T-helper 1 cell treated with Interleukin-12 subunit alpha and Interleukin-12 subunit beta and Interleukin-4 antibody, amounts not matched to agents 30 μg/mL and 1 μg/mL, for 36 hours (primary cell): ENCODE data around the gene MX2.
"Not testable (repeated sequence)": the region's sequence is repeated elsewhere in the genome, so short reads cannot be mapped to it uniquely, and the experiment has no call there.

Experiments
- H3K27ac Mint-ChIP-seq: one replicate; pipeline ENCODE4 v1.8.0; 2021; ENCODE audit warnings: mild to moderate bottlenecking, mixed read lengths
- H3K27me3 Mint-ChIP-seq: one replicate; pipeline ENCODE4 v1.8.0; 2021; ENCODE audit warnings: low read depth, mixed read lengths
- H3K36me3 Mint-ChIP-seq: one replicate; pipeline ENCODE4 v1.8.0; 2021; ENCODE audit warnings: low read depth, mixed read lengths
- H3K4me1 Mint-ChIP-seq: one replicate; pipeline ENCODE4 v1.8.0; 2021; ENCODE audit warnings: low read depth, mixed read lengths
- H3K4me3 Mint-ChIP-seq: one replicate; pipeline ENCODE4 v1.8.0; 2021; ENCODE audit warnings: mild to moderate bottlenecking, moderate library complexity, mixed read lengths
- H3K9me3 Mint-ChIP-seq: one replicate; pipeline ENCODE4 v1.8.0; 2021; ENCODE audit warnings: mixed read lengths

Gene MX2

DNA sequence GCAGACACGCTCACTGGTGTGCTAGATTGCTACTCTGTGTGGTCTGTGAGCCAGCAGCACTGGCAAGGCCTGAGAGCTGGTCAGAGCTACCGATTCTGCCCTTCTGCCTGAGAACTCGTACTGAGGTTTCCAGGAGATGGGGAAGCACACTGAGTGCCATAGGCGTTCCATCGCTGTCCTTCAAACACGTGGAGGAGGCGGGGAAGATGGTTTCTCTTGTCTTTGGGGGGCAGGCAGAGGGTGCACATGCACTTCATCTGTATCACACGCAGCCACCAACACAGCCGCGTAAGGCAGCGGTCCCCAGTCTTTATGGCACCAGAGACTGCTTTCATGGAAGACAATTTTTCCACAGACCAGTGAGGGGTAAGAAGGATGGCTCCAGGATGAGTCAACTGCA, 40.4 kb downstream of the MX2 start:
- Mint-ChIP-seq H3K9me3 (no peaks in the 10 kb centered on the region), H3K36me3 (peaks cover 46% of the 10 kb centered on the region), H3K4me3 (no peak overlapping the region), H3K27ac (no peak overlapping the region), H3K27me3 (no peaks in the 10 kb centered on the region), H3K4me1 (no peaks in the 10 kb centered on the region)

DNA sequence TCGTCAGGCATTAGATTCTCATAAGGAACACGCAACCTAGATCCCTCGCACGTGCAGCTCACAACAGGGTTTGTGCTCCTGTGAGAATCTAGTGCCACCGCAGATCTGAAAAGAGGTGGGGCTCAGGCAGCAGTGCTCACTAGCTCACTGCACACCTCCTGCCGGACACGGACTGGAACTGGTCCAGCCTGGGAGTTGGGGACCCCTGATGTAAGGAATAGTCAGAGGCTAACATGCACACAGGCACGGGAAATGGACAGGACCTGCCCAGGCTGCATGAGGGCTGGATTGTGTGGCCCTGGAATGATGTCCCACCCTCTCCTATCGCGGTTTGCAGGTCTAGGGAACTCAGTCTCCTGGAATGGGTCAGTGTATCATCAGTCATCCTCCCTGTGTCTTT, 41.0 kb downstream of the MX2 start:
- H3K27ac Mint-ChIP-seq: no peak overlapping the region
- peaks cover 44% of the 10 kb centered on the region for H3K36me3 Mint-ChIP-seq
- H3K9me3 Mint-ChIP-seq: no peaks in the 10 kb centered on the region
- no peaks in the 10 kb centered on the region for H3K4me1 Mint-ChIP-seq
- H3K4me3 Mint-ChIP-seq: no peak overlapping the region
- no peaks in the 10 kb centered on the region for H3K27me3 Mint-ChIP-seq

DNA sequence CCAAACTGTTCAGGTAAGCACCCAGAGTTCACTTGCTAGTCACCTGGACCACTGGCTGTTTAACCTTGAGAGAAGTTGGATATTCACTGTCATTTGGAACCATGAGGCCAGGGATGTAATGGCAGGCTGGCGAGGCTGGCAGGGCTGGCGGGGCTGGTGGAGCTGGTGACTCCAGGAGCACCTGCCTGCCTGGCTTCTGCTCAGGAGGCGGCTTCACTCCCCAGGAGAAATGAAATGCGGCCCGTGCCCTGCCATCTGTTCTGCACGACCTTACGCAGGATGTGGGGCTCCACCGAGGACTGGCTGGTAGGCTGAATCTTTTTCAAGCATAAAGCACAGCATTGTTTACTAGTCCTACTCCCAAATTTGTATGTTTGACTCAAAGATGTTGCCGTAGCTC, 41.5 kb downstream of the MX2 start:
- Mint-ChIP-seq H3K27ac (no peak overlapping the region), H3K4me1 (no peaks in the 10 kb centered on the region), H3K27me3 (no peaks in the 10 kb centered on the region), H3K4me3 (no peak overlapping the region), H3K36me3 (peaks cover 49% of the 10 kb centered on the region), H3K9me3 (no peaks in the 10 kb centered on the region)

DNA sequence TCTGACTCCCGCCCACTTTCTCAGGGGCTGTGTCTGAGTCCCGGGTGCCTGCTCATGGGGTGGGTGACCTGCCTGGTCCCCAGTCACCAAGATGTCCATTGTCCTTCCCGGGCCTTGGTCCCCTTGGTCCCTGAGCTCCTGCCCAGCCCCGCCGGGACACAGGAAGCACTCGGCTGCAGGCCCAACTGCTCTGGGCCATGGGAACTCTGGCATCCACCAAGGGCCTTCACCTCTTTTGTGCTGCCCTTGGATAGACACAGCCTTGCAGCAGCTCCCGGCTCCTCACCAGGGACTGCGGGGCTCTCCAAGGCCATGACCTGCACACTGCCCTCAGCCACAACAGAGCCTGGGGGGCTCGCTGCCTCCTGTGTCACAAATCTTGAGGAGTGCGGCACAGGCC, 42.1 kb downstream of the MX2 start:
- peaks cover 55% of the 10 kb centered on the region for H3K36me3 Mint-ChIP-seq
- H3K4me1 Mint-ChIP-seq: no peaks in the 10 kb centered on the region
- no peaks in the 10 kb centered on the region for H3K27me3 Mint-ChIP-seq
- H3K27ac Mint-ChIP-seq: no peak overlapping the region
- H3K9me3 Mint-ChIP-seq: no peaks in the 10 kb centered on the region
- H3K4me3 Mint-ChIP-seq: no peak overlapping the region

DNA sequence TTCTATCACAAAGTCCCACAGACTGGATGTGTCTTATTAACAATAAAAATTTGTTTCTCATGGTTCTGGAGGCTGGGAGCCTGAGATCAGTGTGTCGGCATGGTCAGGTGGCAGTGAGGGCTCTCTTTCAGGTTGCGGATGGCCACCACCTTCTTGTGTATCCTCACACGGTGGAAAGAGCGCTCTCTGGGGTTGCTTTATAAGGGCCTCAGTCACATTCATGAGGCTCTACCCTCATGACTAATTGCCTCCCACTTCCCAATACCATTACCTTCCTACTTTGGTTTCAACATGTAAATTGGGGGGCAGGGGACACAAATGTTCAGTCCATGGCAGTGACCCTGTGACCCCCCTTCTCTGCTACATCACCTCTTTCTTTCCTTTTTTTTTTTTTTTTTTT, 43.5 kb downstream of the MX2 start:
- Mint-ChIP-seq H3K27ac (no peak overlapping the region), H3K9me3 (no peaks in the 10 kb centered on the region), H3K4me3 (no peak overlapping the region), H3K4me1 (no peaks in the 10 kb centered on the region), H3K36me3 (peaks cover 58% of the 10 kb centered on the region), H3K27me3 (no peaks in the 10 kb centered on the region)

DNA sequence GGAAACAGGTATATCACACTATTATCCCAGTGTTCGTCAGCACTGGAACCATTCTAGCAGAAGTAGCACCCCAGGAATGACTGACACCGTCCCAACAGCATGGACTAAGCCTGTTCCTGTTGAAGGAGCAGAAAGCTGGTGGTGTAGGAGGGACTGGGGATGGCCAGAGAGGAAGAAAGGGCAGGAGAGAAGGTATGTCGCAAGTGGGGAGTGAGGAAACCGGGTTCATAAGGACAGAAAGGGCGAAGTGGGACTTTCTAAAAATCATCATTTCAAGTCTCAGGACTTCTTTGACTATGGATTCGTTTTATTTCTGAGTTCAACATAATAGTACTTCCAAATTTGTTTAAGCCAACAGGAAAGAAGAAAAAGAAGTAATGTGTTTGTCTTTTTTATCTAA, 44.5 kb downstream of the MX2 start:
- Mint-ChIP-seq H3K4me3 (no peak overlapping the region), H3K27ac (no peak overlapping the region)

DNA sequence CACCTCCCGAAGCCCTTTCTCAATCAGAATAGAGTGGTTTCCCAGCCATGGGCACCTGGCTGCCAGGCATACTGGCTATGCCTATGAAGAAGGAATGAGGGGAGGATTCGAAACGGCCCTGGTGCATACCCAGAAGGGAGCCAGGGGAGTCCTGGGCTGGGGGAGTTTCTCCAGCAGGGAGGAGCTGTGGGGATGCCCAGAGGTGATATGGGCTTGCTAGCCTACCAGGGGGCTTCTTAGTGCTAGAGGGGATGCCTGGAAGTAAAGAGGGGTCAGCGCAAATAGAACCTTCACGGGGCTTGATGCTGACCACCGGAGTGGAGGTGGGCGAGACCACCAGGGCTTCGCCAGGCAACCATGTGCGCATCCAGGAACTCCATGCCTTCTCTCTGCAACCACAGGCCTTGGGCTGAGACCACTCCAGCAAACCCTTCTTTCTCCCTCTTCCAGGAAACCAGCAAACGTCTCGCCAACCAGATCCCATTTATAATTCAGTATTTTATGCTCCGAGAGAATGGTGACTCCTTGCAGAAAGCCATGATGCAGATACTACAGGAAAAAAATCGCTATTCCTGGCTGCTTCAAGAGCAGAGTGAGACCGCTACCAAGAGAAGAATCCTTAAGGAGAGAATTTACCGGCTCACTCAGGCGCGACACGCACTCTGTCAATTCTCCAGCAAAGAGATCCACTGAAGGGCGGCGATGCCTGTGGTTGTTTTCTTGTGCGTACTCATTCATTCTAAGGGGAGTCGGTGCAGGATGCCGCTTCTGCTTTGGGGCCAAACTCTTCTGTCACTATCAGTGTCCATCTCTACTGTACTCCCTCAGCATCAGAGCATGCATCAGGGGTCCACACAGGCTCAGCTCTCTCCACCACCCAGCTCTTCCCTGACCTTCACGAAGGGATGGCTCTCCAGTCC, 46.0 kb downstream of the MX2 start:
- Mint-ChIP-seq H3K9me3 (peaks cover 11% of the 10 kb centered on the region), H3K4me1 (peaks cover 8% of the 10 kb centered on the region), H3K36me3 (peaks cover 64% of the 10 kb centered on the region), H3K27me3 (peaks cover 7% of the 10 kb centered on the region), H3K27ac (no peak overlapping the region), H3K4me3 (no peak overlapping the region)

More for the DNA sequence above, 44.5 kb downstream of the MX2 start:
- peaks cover 3% of the 10 kb centered on the region for H3K9me3 Mint-ChIP-seq
- peaks cover 58% of the 10 kb centered on the region for H3K36me3 Mint-ChIP-seq
- no peaks in the 10 kb centered on the region for H3K27me3 Mint-ChIP-seq
- peaks cover 4% of the 10 kb centered on the region for H3K4me1 Mint-ChIP-seq

DNA sequence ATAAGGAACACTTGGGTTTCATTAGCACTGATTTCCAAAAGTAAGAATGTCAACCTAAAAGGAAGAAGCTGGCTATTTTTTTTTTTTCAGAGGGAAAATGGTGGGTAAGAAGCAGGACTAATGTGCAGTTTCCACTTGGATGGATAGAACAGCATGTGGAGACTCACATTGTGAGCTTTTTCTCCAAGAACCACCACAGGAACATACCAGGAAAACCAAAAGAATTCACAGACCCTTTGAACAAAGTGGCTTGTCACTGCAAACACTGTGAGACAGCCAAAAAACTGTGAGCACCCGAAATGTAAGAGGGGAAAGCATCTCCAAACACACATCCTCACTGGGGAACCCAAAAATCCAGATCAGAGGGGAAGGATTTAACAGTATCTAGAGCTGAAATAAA, 48.5 kb downstream of the MX2 start:
- Mint-ChIP-seq H3K36me3 (peaks cover 57% of the 10 kb centered on the region), H3K27me3 (peaks cover 31% of the 10 kb centered on the region), H3K4me1 (peaks cover 8% of the 10 kb centered on the region), H3K27ac (no peak overlapping the region), H3K9me3 (peaks cover 23% of the 10 kb centered on the region), H3K4me3 (no peak overlapping the region)

DNA sequence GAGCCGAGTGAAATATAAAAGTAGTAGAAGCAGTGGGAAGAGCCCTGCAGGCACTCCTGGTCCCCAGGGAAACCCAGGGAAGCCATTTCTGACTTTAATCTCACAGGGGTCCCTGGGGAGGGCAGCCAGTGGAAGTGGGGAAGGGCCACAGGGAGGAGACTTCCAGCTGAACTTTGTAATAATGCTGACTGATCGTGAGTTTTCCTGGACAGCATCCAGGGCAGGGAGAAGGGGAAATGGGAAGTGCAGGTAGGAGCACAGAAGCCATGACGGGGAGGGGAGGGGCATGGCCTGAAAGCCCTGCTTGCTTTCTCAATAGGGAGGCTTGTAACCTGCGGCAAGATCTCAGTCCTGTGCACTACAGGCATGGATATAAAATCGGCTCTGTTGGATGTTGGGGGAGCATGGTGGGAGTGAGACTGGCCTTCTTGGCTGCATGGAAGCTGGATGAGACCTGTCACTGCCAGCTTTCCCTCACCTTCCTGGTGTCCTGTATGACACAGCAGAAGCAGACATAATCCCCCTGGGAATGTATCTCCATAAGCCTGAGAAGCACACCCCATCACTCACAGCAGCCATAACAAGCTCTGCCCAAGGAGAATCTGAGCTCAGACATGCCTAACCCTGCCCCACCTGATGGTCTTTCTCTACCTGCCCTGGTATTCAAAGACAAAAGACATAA, 49.1 kb downstream of the MX2 start:
- H3K27ac Mint-ChIP-seq: no peak overlapping the region
- H3K27me3 Mint-ChIP-seq: peaks cover 35% of the 10 kb centered on the region
- H3K4me3 Mint-ChIP-seq: no peak overlapping the region
- H3K9me3 Mint-ChIP-seq: peaks cover 25% of the 10 kb centered on the region
- peaks cover 57% of the 10 kb centered on the region for H3K36me3 Mint-ChIP-seq
- peaks cover 8% of the 10 kb centered on the region for H3K4me1 Mint-ChIP-seq

DNA sequence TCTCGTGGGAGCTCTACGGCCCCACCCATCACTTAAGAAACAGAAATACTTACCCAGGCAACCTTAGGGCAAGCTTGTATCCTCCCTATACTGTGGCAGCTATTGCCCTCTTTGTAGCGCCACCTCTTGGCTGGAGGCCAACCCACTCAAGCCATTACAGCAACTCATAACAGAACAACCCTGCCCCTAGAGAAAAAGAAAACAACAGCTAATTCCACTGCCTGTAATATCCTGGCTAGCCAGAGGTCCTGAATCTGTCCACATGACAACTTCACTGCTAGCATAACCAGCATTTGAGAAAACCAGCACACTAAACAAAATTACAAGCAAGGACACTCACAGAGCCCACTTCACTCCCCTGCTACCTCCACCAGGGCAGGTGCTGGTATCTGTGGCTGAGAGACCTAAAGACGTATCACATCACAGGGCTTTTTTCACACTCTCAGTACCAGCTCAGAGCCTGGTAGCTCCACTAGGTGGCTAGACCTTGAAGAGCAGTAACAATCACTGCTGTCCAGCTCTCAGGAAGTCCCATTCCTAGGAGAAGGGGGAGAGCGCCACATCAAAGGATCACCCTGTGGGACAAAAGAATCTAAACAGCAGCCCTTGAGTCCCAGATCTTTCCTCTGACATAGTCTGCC, 49.7 kb downstream of the MX2 start:
- Mint-ChIP-seq H3K27me3 (peaks cover 40% of the 10 kb centered on the region), H3K27ac (no peak overlapping the region), H3K4me3 (no peak overlapping the region), H3K36me3 (peaks cover 53% of the 10 kb centered on the region), H3K9me3 (peaks cover 26% of the 10 kb centered on the region), H3K4me1 (peaks cover 8% of the 10 kb centered on the region)

DNA sequence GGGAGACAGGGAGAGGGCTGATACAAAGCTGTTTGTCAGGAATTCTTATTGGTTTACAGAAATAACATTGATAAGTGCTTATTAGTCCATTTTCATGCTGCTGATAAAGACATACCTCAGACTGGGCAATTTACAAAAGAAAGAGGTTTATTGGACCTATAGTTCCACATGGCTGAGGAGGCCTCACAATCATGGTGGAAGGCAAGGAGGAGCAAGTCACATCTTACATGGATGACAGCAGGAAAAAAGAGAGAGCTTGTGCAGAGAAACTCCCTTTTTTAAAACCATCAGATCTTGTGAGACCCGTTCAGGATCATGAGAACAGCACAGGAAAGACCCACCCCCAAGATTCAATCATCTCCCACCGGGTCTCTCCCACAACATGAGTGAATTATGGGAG, 55.7 kb downstream of the MX2 start:
- H3K9me3 Mint-ChIP-seq: peaks cover 26% of the 10 kb centered on the region
- not testable (repeated sequence) for H3K27ac Mint-ChIP-seq, H3K36me3 Mint-ChIP-seq, H3K4me3 Mint-ChIP-seq
- peaks cover 23% of the 10 kb centered on the region for H3K4me1 Mint-ChIP-seq
- peaks cover 37% of the 10 kb centered on the region for H3K27me3 Mint-ChIP-seq

DNA sequence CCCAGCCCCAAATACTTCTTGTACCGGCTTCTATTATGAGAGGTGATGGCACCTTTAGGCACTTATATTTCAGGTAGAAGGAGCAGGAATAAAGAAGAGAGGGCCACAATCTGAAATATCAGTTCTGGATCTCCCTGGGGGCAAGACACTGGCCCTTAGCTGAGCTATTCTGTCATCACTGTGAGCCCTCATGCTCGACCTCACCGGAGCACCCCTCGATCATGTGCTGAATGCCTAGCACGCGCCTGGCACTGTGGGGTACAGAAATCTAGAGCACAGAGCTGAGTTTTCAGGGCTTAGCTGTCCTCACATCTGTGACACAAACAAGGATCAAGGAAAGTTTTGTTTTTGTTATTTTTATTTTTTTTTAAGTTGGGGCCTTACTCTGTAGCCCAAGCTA, 56.6 kb downstream of the MX2 start:
- H3K9me3 Mint-ChIP-seq: peaks cover 26% of the 10 kb centered on the region
- H3K27me3 Mint-ChIP-seq: peaks cover 29% of the 10 kb centered on the region
- peaks cover 27% of the 10 kb centered on the region for H3K4me1 Mint-ChIP-seq
- no peak overlapping the region for H3K4me3 Mint-ChIP-seq
- peaks cover 8% of the 10 kb centered on the region for H3K36me3 Mint-ChIP-seq
- peak overlapping the region; percentile 29 for H3K27ac Mint-ChIP-seq

DNA sequence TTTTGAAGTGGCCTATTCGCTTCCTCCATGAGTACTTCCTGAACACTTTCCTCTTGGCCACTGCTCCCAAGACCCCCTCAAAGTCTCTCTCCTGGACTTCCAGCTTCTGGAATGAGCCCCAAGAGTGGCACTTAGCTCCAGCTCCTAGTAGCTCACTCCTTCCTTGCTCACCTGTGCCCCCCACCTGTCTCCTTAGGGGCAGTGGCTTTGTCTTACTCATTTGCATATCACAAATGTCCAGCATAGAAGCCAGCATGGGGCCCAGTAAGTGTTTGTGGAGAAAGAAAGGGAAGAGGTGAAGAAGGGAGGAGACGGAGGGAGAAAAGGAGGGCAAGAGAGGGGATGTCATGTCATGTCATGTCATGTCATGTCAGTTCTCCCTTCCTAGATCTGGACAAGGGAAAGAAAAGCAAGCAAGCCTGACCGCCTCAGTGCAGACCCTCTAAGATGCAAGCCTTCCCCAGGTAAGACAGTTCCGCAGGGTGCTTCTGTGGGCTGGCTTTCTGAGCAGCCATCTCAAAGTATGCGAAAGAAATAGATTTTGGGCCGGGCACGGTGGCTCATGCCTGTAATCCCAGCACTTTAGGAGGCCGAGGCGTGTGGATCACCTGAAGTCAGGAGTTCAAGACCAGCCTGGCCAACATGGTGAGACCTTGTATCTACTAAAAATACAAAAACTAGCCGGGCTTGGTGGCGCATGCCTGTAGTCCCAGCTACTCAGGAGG, 57.3 kb downstream of the MX2 start:
- Mint-ChIP-seq H3K9me3 (peaks cover 22% of the 10 kb centered on the region), H3K4me1 (peaks cover 34% of the 10 kb centered on the region), H3K27ac (peak overlapping the region; percentile 38), H3K27me3 (peaks cover 22% of the 10 kb centered on the region), H3K4me3 (peak overlapping the region; percentile 42), H3K36me3 (peaks cover 7% of the 10 kb centered on the region)
